Ovary (tissue), 3 donors: ENCODE measurements around the gene OCA2.

Experiments
- CTCF ChIP-seq, 3 donors: fragments of 450-650 bp in 2 of 3; fragments of 200-600 bp in 1 of 3; IDR thresholded peaks; one replicate each; pipeline versions ENCODE4 v1.5.1 to v1.8.0; 2016 to 2022; ENCODE audit warnings: antibody characterized with exemption in 3 of 3, mild to moderate bottlenecking in 1 of 3
- POLR2A ChIP-seq: fragments of 450-650 bp; IDR thresholded peaks from one replicate; pipeline ENCODE4 v1.6.1; 2017; ENCODE audit warnings: antibody characterized with exemption, mild to moderate bottlenecking, moderate library complexity
- donor health status: DM: no; HTN: no; CAD: no.

GRCh38 chr15:28051955-28052633 lies 47.0 kb downstream of the OCA2 start:
- TF ChIP-seq CTCF (IDR thresholded peaks at IDR 0.05): no peak
- no peak for TF ChIP-seq POLR2A
